ENCODE data around the gene OXCT1.

The OXCT1 gene

GRCh38 chr5:41892031-41892430 lies 21.8 kb upstream of the OXCT1 start:
- Histone ChIP-seq H3K4me1 (ENCODE audit: insufficient read depth, poor library complexity, severe bottlenecking) (no peaks in the 10 kb centered on the region), H3K27ac (ENCODE audit: poor library complexity, severe bottlenecking) (no peak overlapping the region), H3K27me3 (ENCODE audit: insufficient read depth, poor library complexity, severe bottlenecking) (no peaks in the 10 kb centered on the region), H3K4me3 (ENCODE audit: severe bottlenecking) (no peak overlapping the region), H3K9me3 (ENCODE audit: severe bottlenecking) (peaks cover under 1% of the 10 kb centered on the region), H3K36me3 (ENCODE audit: low read depth) (no peaks in the 10 kb centered on the region)
- DNase-seq (ENCODE audit: low spot score) (no peak), ATAC-seq (ENCODE audit: low read depth) (no peak)
- no peak for TF ChIP-seq CTCF (IDR thresholded peaks at IDR 0.05; ENCODE audit: poor library complexity, severe bottlenecking)

GRCh38 chr5:41891066-41891707 lies 21.0 kb upstream of the OXCT1 start:
- Histone ChIP-seq H3K36me3 (ENCODE audit: low read depth) (no peaks in the 10 kb centered on the region), H3K4me1 (ENCODE audit: insufficient read depth, poor library complexity, severe bottlenecking) (no peaks in the 10 kb centered on the region), H3K27me3 (ENCODE audit: insufficient read depth, poor library complexity, severe bottlenecking) (no peaks in the 10 kb centered on the region), H3K27ac (ENCODE audit: poor library complexity, severe bottlenecking) (no peak overlapping the region), H3K4me3 (ENCODE audit: severe bottlenecking) (no peak overlapping the region), H3K9me3 (ENCODE audit: severe bottlenecking) (peaks cover 3% of the 10 kb centered on the region)
- no peak for DNase-seq (ENCODE audit: low spot score)
- no peak for TF ChIP-seq CTCF (IDR thresholded peaks at IDR 0.05; ENCODE audit: poor library complexity, severe bottlenecking)
- no peak for ATAC-seq (ENCODE audit: low read depth)

- no peak for TF ChIP-seq CTCF (IDR thresholded peaks at IDR 0.05; ENCODE audit: poor library complexity, severe bottlenecking)
- DNase-seq (ENCODE audit: low spot score) (no peak), ATAC-seq (ENCODE audit: low read depth) (no peak)
- Histone ChIP-seq H3K27ac (ENCODE audit: poor library complexity, severe bottlenecking) (no peak overlapping the region), H3K27me3 (ENCODE audit: insufficient read depth, poor library complexity, severe bottlenecking) (no peaks in the 10 kb centered on the region), H3K36me3 (ENCODE audit: low read depth) (no peaks in the 10 kb centered on the region), H3K9me3 (ENCODE audit: severe bottlenecking) (peaks cover 10% of the 10 kb centered on the region), H3K4me3 (ENCODE audit: severe bottlenecking) (no peak overlapping the region), H3K4me1 (ENCODE audit: insufficient read depth, poor library complexity, severe bottlenecking) (no peaks in the 10 kb centered on the region)
These were observed 15.1 kb upstream of the OXCT1 start for GRCh38 chr5:41885286-41885685.

- H3K27me3 ChIP-seq (ENCODE audit: insufficient read depth, poor library complexity, severe bottlenecking) = no peaks in the 10 kb centered on the region
- no peaks in the 10 kb centered on the region for H3K36me3 ChIP-seq (ENCODE audit: low read depth)
- H3K27ac ChIP-seq (ENCODE audit: poor library complexity, severe bottlenecking) = no peak overlapping the region
- H3K4me3 ChIP-seq (ENCODE audit: severe bottlenecking) = no peak overlapping the region
- TF ChIP-seq CTCF (IDR thresholded peaks at IDR 0.05; ENCODE audit: poor library complexity, severe bottlenecking) = no peak
- DNase-seq (ENCODE audit: low spot score) = no peak
- H3K4me1 ChIP-seq (ENCODE audit: insufficient read depth, poor library complexity, severe bottlenecking) = no peaks in the 10 kb centered on the region
- peaks cover 10% of the 10 kb centered on the region for H3K9me3 ChIP-seq (ENCODE audit: severe bottlenecking)
- ATAC-seq (ENCODE audit: low read depth) = peak; percentile 91
These were observed 13.7 kb upstream of the OXCT1 start for GRCh38 chr5:41883936-41884335.

GRCh38 chr5:41883243-41883642 lies 13.0 kb upstream of the OXCT1 start:
- no peak for TF ChIP-seq CTCF (IDR thresholded peaks at IDR 0.05; ENCODE audit: poor library complexity, severe bottlenecking)
- H3K27ac ChIP-seq (ENCODE audit: poor library complexity, severe bottlenecking) = no peak overlapping the region
- no peaks in the 10 kb centered on the region for H3K4me1 ChIP-seq (ENCODE audit: insufficient read depth, poor library complexity, severe bottlenecking)
- peaks cover 10% of the 10 kb centered on the region for H3K9me3 ChIP-seq (ENCODE audit: severe bottlenecking)
- H3K36me3 ChIP-seq (ENCODE audit: low read depth) = no peaks in the 10 kb centered on the region
- DNase-seq (ENCODE audit: low spot score) = no peak
- H3K27me3 ChIP-seq (ENCODE audit: insufficient read depth, poor library complexity, severe bottlenecking) = no peaks in the 10 kb centered on the region
- ATAC-seq (ENCODE audit: low read depth) = no peak
- H3K4me3 ChIP-seq (ENCODE audit: severe bottlenecking) = no peak overlapping the region

Measured in RWPE2 (cell line).